Activated T-cell treated with anti-CD3 and anti-CD28 coated beads for 1 hour (primary cell): ENCODE results near the gene SMARCD1.
"Not testable (repeated sequence)": the region's sequence is repeated elsewhere in the genome, so short reads cannot be mapped to it uniquely, and the experiment has no call there.

Source experiments
- DNase-seq: peaks from one replicate; pipeline ENCODE4 v3.0.0-alpha.2; 2020; ENCODE audit warnings: low read depth

The SMARCD1 gene

GRCh38 chr12:50077099-50077498 is 8.0 kb upstream of the SMARCD1 start:
- DNase-seq = no peak

GRCh38 chr12:50078281-50078680 is 6.9 kb upstream of the SMARCD1 start:
- no peak for DNase-seq

GRCh38 chr12:50079771-50080170 is 5.4 kb upstream of the SMARCD1 start:
- DNase-seq = no peak

GRCh38 chr12:50081096-50081808 is 3.9 kb upstream of the SMARCD1 start:
- no peak for DNase-seq

GRCh38 chr12:50082644-50083043 is 2.5 kb upstream of the SMARCD1 start:
- no peak for DNase-seq

- no peak for DNase-seq
Measured at GRCh38 chr12:50083301-50083700, 1.8 kb upstream of the SMARCD1 start.

GRCh38 chr12:50084409-50084774 is 750 bp upstream of the SMARCD1 start:
- not testable (repeated sequence) for DNase-seq

GRCh38 chr12:50085615-50086072 is 502 bp downstream of the SMARCD1 start:
- DNase-seq = no peak

GRCh38 chr12:50086148-50086547 is 1.0 kb downstream of the SMARCD1 start:
- no peak for DNase-seq

- DNase-seq = no peak
Measured at GRCh38 chr12:50087151-50087550, 2.0 kb downstream of the SMARCD1 start.

- no peak for DNase-seq
Measured at GRCh38 chr12:50087995-50088394, 2.9 kb downstream of the SMARCD1 start.

GRCh38 chr12:50088577-50089335 is 3.6 kb downstream of the SMARCD1 start:
- DNase-seq = no peak

GRCh38 chr12:50089730-50090129 is 4.6 kb downstream of the SMARCD1 start:
- no peak for DNase-seq

- no peak for DNase-seq
Measured at GRCh38 chr12:50090391-50090790, 5.2 kb downstream of the SMARCD1 start.

- no peak for DNase-seq
Measured at GRCh38 chr12:50097952-50098351, 12.8 kb downstream of the SMARCD1 start.

GRCh38 chr12:50099302-50100008 is 14.3 kb downstream of the SMARCD1 start:
- no peak for DNase-seq

- no peak for DNase-seq
Measured at GRCh38 chr12:50100561-50100960, 15.4 kb downstream of the SMARCD1 start.

- DNase-seq = no peak
Measured at GRCh38 chr12:50101663-50102062, 16.5 kb downstream of the SMARCD1 start.

- no peak for DNase-seq
Measured at GRCh38 chr12:50102131-50102531, 17.0 kb downstream of the SMARCD1 start.

- no peak for DNase-seq
Measured at GRCh38 chr12:50102646-50103309, 17.6 kb downstream of the SMARCD1 start.

GRCh38 chr12:50103351-50103750 is 18.2 kb downstream of the SMARCD1 start:
- no peak for DNase-seq

GRCh38 chr12:50103767-50104321 is 18.7 kb downstream of the SMARCD1 start, which contains the start of gene GPD1:
Gene GPD1 (plus strand): TSS chr12:50104008. CDS start chr12:50104051, 43 bp downstream.
- DNase-seq = no peak
